ENCODE data around the gene DHCR7. TPM values are rescaled to one million over a fixed set of nuclear protein-coding genes. Genes with fewer than 3 reads are reported as not detected.

DHCR7 gene
- total RNA-seq, 1 donor from 2014 or later = 9.9 TPM

- DNase-seq = no peak
Measured at GRCh38 chr11:71456294-71456693, 8.1 kb upstream of the DHCR7 start.

GRCh38 chr11:71454470-71455113 lies 6.4 kb upstream of the DHCR7 start:
- no peak for DNase-seq

- no peak for DNase-seq
Measured at GRCh38 chr11:71453918-71454304, 5.7 kb upstream of the DHCR7 start.

- peak; percentile 99 for DNase-seq
Measured at GRCh38 chr11:71453037-71453917, 5.1 kb upstream of the DHCR7 start, which contains the start of gene NADSYN1. Gene NADSYN1, plus strand, starts transcription at chr11:71453203. Its CDS starts 94 bp downstream, at chr11:71453297.

GRCh38 chr11:71452199-71453036 lies 4.2 kb upstream of the DHCR7 start:
- peak; percentile 44 for DNase-seq

GRCh38 chr11:71451596-71452198 lies 3.5 kb upstream of the DHCR7 start:
- DNase-seq = no peak

- DNase-seq = peak; percentile 36
Measured at GRCh38 chr11:71450939-71451338, 2.7 kb upstream of the DHCR7 start.

GRCh38 chr11:71450507-71450906 lies 2.3 kb upstream of the DHCR7 start:
- no peak for DNase-seq

- DNase-seq = no peak
Measured at GRCh38 chr11:71449596-71449995, 1.4 kb upstream of the DHCR7 start.

GRCh38 chr11:71447791-71448256 lies 369 bp downstream of the DHCR7 start:
- DNase-seq = peak; percentile 60

GRCh38 chr11:71446942-71447688 lies 1.1 kb downstream of the DHCR7 start:
- no peak for DNase-seq

GRCh38 chr11:71446150-71446549 lies 2.0 kb downstream of the DHCR7 start:
- DNase-seq = no peak

- no peak for DNase-seq
Measured at GRCh38 chr11:71444811-71445210, 3.4 kb downstream of the DHCR7 start.

- no peak for DNase-seq
Measured at GRCh38 chr11:71443736-71444445, 4.3 kb downstream of the DHCR7 start.

GRCh38 chr11:71442880-71443279 lies 5.3 kb downstream of the DHCR7 start:
- DNase-seq = no peak

GRCh38 chr11:71442123-71442522 lies 6.1 kb downstream of the DHCR7 start:
- no peak for DNase-seq

GRCh38 chr11:71441251-71441650 lies 6.9 kb downstream of the DHCR7 start:
- DNase-seq = no peak

GRCh38 chr11:71440021-71440755 lies 8.0 kb downstream of the DHCR7 start:
- DNase-seq = no peak

- DNase-seq = no peak
Measured at GRCh38 chr11:71438650-71439049, 9.5 kb downstream of the DHCR7 start.

- DNase-seq = no peak
Measured at GRCh38 chr11:71437879-71438278, 10.3 kb downstream of the DHCR7 start.
